HG02870 (cell line): ENCODE data around the gene CAMKMT.

Source experiments
- ATAC-seq: cut with Tn5 transposase; IDR thresholded peaks from one replicate; pipeline ENCODE4 v1.9.1; 2021; ENCODE audit warnings: mild to moderate bottlenecking, moderate library complexity; ENCODE audit not compliant: unreplicated experiment

CAMKMT gene

DNA sequence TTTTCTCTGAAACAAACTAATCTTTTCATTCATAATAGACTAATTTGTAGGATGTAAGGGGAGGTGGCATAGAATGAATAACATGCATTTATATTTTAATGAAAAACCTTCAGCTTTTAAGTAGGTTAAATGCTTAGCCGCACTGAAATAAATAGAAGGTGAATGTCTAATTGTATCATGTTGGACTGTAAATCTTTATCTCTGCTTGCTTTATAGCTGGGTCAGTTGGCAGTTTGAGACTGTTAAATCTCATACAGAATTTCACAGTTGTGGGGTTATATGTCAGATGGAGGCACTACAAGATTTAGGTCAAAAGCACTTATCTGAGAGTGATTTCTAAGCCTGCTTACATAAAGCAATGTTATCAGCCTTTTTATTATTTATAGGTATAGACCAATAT lies 405.0 kb downstream of the CAMKMT start:
- ATAC-seq = no peak

DNA sequence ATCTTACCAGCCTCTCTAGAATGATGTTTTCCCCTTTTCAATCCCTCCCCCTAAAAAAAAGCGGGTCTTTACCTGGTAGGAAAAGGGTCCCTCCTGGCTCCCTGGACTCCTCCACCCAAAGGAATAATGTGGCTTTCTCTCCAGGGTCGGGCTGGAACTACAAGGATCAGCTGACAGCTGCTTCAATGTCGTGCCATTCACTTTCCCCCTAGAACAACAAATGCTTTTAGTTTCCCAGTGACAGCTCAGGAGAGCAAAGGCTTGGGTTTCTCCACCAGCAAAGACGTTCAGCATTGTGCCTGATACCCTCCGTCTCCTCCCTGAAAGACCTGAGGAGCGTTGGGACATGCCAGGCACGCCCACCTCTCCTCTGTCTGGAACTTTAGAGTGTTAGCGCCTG lies 405.9 kb downstream of the CAMKMT start:
- ATAC-seq = no peak

DNA sequence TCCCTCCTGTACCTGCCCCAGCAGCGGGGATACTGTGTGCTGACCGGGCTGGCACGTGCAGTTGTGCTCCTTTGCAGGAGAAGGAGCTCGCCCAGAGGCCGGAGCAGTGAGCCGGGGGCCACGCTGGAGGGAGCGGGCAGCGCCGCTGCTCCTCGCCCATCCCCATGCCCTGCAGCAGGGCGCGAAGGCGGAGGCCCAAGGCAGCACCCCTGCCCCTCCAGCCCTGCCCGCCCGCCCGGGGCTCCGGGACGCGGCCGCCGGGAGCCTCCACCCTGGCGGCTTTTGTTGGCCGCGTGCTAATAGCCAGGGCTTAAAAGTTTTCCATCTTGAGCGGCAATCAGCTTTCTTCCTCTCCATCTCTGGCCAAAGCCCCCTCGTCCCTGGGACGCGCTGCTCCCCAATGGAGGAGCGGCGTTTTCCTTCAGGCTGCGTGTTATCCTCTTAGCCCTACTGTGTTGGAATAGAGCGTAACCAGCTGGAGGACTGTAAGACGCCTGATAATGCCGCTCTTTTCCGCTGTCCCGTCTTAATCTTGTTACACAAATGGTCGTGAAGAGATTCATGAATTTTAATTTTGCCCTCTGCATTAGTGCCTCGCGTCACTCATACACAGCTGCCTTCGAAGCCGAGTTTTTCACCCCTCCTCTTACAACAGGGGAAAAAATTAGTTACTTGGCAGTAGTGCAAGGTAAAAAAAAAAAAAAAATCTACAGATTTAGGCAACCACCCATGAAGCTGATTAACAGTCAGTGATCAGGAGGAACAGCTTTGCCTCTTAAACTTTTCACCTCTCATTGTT lies 406.9 kb downstream of the CAMKMT start:
- ATAC-seq = no peak

DNA sequence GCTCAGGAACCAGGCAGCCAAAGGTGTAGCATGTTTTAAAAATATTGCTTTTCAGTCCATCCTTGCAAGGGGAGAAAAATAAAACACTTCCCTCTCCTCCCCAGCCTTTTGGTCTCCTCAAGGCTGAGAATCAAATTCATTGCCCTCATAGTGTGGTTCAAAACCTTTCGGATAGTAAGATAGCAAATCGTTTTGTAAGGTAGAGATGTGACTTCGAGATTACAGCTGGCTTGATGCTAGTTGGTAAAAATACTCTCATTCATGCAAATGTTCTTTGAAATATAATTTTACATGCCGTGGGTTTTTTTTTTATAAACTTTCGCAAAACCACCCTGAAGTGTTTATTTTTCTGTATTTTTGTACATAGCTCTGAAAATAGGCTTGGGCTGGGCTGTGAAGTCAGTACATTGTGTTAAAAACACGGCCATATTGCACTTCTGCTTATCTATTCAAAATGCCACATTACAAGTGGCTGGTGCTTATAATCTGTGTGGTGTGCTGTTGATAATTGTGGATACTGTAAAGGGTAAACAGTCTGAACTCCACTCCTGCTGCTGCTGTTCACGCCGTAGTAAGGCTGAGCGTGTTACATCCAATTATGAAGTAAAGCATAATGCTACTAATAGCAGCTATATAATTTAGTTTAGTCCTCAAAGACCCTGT lies 407.7 kb downstream of the CAMKMT start:
- ATAC-seq = no peak

DNA sequence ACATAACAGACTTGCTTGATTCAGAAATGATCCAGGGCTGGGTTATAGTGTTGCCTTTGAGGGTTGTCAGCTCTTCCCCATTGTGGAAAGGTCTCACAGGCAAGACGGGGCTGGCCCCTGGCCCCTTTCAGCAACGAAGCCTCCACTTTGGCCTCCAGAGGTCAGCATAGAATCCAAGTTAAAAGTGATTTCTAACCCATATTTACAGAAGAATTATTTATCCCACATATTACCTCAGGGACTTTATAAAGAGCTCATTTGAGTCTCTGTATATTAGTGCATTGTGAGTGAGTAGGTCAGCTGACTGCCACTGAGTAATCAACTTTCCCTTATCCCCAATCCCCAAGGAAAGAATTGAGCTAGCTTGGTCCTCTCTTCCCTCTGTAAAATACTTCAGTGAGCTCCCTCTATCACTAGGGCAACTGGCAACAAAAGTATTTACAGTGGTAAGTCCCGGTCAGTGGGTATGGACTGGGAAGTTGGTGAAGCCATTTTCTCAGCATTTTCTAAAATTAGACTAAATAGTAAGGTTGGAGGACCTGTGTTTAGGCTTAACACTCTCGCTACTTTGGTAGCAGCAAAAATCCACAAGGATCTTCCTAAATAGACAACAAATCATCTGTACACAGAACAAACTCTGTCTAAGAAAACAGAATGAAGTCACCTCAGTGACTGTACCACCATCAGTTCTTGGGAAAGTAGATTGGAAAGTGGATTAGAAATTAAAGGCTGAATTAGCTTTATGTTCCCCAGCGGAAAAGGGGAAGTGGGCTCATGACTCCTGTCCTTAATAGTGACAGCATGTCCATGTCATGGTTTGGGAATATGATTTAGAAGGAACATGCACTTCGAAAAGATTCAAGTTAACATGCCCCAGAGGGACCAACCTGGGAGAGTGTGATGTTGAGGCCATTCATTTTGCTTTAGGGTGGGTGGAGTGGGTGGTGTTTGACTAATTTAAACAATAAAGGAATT lies 408.8 kb downstream of the CAMKMT start:
- no peak for ATAC-seq

DNA sequence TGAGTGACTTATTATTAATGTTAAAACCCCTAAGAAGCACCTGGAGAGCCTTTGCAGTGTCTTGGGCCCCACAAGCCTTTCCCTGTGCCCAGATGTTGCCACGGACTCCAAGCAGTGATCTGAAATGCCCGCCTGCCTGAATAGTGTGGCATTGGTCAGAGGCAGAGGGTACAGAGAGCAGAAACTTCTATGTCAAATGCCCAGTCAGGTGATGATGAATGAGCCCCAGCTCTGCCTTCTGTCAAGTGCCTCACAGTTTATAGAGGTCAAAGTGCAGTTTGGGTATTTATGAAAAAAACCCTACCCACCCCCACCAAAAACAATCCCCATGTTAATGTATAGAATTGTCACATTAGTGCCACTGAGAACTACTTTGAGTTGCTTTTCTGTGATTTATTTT lies 409.8 kb downstream of the CAMKMT start:
- ATAC-seq = no peak

DNA sequence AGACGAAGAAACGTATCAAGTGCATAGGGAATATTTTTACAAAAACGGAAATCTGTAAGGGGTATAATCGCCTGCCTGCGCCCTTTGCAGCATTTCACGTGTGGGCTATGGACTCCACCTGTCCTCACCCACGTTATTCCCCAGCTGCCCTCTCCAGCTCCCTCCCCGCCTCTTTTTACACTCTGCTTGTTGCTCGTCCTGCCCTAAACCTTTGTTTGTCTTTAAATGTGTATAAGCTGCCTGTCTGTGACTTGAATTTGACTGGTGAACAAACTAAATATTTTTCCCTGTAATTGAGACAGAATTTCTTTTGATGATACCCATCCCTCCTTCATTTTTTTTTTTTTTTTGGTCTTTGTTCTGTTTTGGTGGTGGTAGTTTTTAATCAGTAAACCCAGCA lies 410.4 kb downstream of the CAMKMT start:
- ATAC-seq = no peak

DNA sequence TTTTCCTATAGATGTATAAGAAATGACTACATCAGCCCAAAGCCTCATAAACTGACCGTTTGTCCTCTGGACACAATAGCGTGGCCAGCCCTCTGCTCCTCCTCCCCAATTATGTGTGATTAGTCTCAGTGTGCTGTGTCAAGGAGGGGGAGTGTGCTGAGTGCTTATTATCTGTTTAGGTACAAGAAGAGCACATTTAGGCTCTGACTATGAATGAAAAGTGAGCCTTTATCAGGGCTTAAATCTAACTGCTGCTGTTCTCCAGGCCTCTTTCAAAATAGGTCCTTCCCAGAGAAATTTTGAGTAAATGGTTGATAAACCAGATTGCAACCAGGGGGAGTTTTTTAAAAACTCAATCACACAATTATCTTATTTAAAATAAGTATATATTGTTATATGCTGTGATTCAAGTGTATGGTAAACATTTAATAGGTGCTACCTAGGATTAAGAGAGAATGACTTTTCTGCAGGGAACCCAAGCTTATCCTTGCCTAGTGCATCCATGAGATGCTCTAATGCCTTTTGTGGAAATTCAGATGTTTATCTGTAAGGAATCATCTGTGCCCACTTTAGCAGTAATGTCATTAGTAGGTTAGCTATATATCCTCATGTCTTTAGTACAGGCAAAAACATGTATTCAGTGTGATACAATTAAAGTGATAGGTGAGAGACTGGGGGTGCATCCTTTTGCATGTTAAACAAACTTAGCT lies 411.1 kb downstream of the CAMKMT start:
- ATAC-seq = no peak

DNA sequence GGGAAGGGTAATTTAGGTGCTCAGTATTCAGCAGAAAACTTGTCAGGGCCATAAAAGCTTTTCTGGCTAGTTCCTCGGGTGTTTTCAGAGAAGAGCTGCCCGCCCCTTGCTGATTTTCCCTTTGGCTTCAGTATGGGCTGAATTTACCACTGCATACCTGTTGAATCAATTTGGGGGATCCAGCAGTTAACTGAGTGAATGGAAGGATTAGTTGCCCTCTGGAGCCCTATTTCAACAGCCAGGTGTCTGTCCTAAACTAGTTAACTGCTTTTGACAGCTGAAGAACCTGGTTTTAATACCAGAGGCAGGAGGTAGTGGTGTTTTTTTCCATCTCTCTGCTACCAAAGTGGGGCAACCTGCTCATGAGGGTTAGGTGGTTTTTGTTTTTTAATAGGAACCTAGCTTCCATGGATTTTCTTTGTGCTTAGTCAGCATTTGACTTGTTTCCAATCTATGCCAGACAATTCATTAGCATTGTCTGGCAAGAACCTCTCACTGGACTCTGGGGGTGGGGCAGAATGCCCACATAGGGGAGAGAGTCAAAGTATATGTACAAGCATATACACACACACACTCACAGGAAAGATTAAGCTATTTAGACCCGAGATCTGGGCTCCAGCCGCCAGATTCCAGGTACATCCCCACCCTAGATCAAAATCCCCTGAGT lies 413.2 kb downstream of the CAMKMT start:
- no peak for ATAC-seq

DNA sequence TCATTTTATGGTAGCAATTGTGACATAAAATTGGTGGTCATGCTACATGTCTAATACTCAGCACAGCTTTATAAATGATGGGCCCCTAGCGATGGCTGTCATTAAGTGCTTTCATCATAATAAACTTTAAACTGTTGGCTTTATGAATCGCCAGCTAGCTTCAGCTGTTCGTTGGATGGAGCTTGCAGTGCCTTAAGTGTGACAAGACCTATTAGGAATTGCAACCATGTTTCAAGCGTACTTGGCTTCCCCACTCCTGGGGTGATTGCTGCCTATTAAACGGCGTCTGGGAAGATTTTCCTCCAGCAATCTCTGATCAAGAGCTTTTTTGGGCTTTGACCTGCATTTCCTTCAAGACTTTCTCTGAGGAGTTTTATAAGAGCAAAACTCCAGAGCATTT lies 415.3 kb downstream of the CAMKMT start:
- no peak for ATAC-seq

DNA sequence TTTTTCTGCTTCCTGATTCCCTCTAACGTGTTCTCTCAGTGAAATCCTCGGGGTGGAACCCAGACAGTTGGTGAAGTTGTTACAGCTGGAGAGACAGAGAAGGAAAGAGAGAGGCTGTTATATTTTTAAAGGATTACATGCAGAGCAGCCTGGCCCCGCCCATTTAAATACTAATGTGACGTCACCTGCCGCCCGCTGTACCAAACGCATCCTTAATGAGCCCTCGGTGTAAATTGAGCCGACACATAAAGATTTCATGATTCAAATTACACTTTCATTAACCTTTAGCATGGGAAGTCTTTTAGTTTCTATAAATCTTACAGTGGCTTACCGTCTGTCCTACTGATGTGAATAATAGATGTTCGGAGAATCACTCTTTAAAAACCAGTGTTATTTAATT lies 415.8 kb downstream of the CAMKMT start:
- ATAC-seq = no peak

DNA sequence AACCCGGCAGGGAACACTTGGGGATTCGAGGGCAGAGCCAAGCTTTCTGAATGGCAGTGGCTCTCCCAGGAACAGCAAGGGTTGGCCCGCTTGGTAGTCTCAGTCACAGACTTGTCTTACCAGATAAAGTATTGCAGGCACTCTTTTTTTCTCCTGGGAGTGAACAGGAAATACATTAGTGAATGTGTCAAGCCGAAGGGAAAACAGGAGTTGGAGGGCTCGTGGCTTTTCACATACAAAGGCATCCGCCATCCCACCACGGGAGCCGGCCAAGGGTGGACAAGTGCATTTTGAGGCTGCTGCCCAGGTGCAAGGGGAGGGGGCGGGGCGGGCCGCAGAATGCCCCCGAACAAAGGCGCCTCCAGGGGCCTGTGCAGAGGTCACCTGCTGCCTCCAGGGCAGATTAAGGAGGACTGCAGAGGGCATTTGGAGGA lies 416.5 kb downstream of the CAMKMT start:
- peak; percentile 27 for ATAC-seq

DNA sequence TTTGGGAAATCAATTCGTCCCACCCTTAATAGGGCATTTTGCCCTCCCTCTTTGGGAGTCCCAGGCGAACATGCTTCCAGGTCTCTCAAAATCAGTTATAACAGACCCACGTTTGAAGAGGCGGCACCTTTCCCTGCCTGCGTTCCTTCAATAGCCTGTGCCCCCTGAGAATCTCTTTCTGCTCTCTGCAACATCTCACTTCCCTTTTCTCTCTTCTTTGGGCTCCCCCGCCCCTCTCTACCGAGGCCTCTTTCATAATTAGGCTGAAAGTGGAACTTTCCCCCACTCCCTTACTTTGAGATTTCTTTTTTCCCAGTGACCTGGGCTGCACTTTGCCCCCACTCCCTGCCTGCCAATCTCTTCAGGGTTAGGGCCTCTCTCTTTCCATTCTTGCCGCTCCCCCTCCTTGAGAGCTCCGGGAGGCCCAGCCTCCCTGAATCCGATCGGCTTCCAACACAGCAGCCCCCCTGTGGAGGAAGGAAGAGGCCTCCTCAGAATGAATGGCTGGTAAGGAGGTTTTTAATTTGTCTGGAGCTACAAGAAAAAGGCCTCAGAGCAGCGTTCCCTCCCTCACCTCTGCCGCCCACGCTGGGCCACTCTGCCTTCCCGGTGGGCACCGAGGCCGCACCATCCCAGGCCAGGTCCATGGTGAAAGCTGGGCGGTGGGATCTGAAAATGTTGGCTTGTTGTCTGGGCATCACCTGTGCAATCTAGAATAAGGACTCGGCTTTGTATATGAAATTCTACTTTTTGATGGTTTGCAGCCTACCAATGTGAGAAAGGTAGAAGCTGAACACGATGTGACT lies 417.1 kb downstream of the CAMKMT start:
- peak; percentile 94 for ATAC-seq

DNA sequence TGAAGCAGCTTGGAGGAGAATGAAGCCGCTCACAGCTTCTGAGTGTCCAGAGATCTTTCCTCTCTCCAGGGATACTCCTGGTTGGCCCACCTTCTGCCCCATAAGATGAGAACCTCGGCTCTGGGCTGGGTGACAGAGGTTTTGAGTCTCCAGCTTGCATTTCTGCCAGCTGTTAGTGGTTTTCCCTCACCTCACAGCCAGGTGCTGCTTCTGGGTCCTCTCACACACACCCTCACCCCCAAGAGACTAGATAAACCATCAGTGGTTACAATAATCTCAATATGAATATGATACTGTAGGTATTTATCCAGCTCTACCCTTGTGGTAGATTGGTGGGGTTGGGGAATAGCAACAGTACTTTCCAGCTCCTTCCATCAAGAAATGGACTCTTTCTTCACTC lies 418.0 kb downstream of the CAMKMT start:
- no peak for ATAC-seq

DNA sequence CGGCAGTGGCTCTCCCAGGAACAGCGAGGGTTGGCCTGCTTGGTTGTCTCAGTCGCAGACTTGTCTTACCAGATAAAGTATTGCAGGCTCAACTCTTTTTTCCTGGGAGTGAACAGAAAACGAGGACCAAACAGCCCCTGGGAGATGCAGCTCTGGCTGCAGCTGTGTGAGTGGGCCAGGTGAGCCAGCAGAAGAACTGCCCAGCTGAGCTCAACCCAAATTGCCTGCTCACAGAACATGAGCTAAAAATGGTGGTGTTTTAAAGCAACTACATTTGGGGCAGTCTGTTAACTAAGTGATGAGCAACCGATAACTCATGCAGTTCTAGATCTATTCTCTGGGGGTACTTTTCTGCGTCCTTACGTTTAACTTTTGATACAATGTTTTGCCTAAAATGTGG lies 418.7 kb downstream of the CAMKMT start:
- no peak for ATAC-seq

DNA sequence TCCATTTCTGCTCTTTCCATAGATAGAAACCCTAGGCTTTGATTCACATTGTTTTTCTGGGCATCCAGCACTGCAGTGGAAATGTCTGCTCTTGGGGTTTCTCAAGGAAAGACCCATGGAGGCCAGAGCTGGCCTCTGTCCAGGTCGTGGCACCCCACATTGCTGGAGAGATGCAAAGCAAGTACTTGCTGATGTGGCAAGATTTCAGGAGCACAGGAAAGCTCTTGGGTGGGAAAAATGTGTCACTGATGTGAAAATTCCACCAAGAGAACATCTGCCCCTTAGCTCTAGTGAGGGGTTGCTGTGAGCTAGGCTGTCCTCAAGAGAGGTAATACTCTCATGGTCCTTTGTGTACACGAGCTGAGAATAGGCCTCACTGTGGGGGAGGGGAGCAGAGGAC lies 423.7 kb downstream of the CAMKMT start:
- ATAC-seq = no peak

DNA sequence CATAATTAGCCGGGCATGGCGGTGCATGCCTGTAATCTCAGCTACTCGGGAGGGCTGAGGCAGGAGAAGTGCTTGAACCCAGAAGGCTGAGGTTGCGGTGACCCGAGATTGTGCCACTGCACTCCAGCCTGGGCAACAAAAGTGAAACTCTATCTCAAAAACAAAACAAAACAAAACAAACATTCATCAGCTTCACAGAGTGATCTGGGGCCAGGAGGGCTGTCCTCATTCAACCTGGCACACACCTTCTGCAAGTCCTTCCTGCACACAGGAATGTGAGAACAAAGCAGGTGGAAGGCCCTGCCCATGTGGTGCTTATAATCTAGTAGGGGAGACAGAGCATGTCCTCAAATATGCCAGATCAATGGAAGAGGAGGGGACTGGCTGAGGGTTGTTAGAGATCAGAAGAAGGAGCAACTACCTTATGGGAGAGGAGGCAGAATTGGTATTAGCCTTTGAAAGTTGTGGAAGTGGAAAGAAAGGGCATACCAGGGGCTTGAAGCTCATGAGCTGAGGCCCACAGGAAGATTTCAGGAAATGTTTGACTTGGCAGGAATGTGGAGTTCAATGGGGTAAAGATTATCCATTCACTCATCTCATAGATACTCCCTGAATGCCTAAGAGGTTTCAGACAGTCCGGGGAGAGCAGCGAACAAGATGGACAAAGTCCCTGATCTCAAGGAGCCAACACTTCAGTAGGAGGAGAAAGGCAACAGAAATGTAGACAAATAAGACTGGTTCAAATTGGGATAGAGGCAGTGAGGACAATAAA lies 424.5 kb downstream of the CAMKMT start:
- no peak for ATAC-seq

DNA sequence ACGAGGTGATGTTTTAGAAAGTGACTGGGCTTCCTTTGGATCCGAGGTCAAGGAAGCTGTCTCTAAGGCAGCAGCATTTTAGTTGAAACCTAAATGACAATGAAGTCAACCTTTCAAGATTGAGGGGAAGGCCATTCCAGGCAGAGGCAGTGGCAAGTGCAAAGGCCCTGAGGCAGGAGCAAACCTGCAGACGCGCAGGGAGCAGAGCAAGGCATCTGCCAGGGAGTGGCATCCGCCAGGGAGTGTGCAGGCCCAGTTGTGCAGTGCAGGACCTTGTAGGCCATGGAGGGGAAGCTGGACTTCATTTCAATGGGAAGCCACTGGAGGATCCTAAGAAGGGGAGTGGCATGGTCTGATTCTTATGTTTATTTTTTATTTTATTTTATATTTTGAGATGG lies 425.1 kb downstream of the CAMKMT start:
- ATAC-seq = no peak

DNA sequence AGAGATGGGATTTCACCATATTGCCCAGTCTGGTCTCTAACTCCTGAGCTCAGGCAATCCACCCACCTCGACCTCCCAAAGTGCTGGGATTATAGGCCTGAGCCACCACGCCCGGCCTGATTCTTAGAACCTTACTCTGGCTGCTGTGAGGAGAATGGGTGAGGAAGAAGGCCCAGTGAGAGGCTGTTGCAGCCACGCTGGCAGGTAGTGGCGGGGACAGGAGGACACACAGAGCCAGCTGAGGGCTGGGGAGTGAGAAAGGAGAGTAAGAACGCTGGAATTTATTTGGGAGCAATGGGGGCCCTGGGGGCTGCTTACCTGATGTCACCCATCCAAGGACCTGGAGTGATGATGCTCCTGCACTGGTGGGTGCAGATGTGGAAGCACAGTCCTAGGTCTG lies 425.9 kb downstream of the CAMKMT start:
- ATAC-seq = no peak
